Measurements from ENCODE around the gene PEAK3. TPM values are rescaled to one million over a fixed set of nuclear protein-coding genes. Genes with fewer than 3 reads are reported as not detected.

Gene PEAK3
- total and polyA plus RNA-seq, 10 of the 15 experiments (the other 5 are each of a cell fraction or from before 2014, with no cell fraction given): 0.03 to 0.10 (median 0.05) TPM; not detected in 7

GRCh38 chr19:2260341-2260805, 21.6 kb downstream of the PEAK3 start (continued):
- TF ChIP-seq ZNF274 (IDR thresholded peaks at IDR 0.05; ENCODE audit: insufficient read depth, insufficient read length) (no peak), SUPT20H (IDR thresholded peaks at IDR 0.05; ENCODE audit: borderline replicate concordance, control insufficient read depth, low read depth, low read length) (no peak), RAD21 (IDR thresholded peaks at IDR 0.05; ENCODE audit: insufficient read depth, low read depth, low read length) (no peak), TCF7 (IDR thresholded peaks at IDR 0.05; ENCODE audit: borderline replicate concordance) (no peak), MLLT1 (IDR thresholded peaks at IDR 0.05) (peak; percentile 62; the same call in 1 of the 2 replicates), PML (IDR thresholded peaks at IDR 0.05; ENCODE audit: low read length) (no peak), REST (IDR thresholded peaks at IDR 0.05; ENCODE audit: low read depth, low read length) (no peak)
